Epithelial cell of proximal tubule (primary cell): ENCODE measurements around the gene SLC36A2. TPM values are rescaled to one million over a fixed set of nuclear protein-coding genes. Genes with fewer than 3 reads are reported as not detected.

Source experiments
- DNase-seq: peaks from one replicate; pipeline ENCODE4 v3.0.0-alpha.2; 2011; ENCODE audit warnings: low read depth
- H3K4me3 ChIP-seq: 2 replicates; pipeline ENCODE4 v1.5.1; 2011; ENCODE audit warnings: low read depth, mild to moderate bottlenecking, low read length
- total RNA-seq: library from RNA; depleted of rRNA; stranded (reverse); fragments of >200 nt; gene quantifications from 2 replicates; pipeline ENCODE4 v1.2.3, GENCODE V29; 2015
- TF ChIP-seq, protein P1 (sequence below): conservative IDR thresholded peaks from 2 replicates; pipeline ENCODE4 v1.5.1; 2012; ENCODE audit warnings: low read depth, mild to moderate bottlenecking, low read length

Gene SLC36A2
- total RNA-seq, 1 donor from 2014 or later = not detected

DNA sequence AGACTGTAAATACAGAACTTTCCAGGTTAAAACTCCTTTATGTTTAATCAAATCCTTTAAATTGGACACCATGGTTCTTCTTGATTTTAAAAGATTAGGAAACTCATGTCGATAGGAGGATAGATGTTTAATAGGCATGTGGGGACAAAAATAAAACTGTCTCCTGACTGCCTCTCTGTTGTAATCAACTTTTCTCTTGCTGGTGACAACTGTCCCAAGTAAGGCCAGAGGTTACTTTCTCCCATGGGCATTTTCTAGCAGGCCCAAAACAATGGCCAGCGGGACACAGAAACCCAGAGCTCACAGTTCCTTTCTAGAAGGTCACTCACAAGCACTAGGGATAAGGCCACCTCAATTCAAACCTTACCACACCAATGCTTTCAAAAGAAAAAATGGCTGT lies 14.5 kb downstream of the SLC36A2 start:
- TF ChIP-seq, protein P1, sequence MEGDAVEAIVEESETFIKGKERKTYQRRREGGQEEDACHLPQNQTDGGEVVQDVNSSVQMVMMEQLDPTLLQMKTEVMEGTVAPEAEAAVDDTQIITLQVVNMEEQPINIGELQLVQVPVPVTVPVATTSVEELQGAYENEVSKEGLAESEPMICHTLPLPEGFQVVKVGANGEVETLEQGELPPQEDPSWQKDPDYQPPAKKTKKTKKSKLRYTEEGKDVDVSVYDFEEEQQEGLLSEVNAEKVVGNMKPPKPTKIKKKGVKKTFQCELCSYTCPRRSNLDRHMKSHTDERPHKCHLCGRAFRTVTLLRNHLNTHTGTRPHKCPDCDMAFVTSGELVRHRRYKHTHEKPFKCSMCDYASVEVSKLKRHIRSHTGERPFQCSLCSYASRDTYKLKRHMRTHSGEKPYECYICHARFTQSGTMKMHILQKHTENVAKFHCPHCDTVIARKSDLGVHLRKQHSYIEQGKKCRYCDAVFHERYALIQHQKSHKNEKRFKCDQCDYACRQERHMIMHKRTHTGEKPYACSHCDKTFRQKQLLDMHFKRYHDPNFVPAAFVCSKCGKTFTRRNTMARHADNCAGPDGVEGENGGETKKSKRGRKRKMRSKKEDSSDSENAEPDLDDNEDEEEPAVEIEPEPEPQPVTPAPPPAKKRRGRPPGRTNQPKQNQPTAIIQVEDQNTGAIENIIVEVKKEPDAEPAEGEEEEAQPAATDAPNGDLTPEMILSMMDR = no peak
- no peak for DNase-seq

DNA sequence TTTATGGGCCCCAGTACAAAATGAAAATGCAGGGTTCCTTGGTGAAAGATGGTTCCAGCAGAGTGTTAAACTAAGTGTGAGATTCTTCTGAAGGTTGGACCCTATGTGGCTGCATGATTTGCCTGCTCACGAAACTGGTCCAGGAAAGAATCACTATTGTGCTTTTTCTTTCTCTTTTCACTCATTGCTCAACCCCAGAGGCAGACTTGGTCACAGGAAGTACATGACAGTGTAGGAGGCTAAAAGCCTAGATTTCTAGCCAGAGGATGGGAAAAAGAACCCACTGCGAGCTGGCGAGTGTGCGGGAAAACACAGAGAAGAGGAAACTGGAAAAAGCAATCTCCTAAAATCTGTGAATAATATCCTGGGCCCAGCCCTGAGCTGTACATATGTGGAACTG lies 18.6 kb downstream of the SLC36A2 start:
- TF ChIP-seq, protein P1 = no peak
- no peak for DNase-seq
- no peak overlapping the region for H3K4me3 ChIP-seq

More for the DNA sequence above, 14.5 kb downstream of the SLC36A2 start:
- H3K4me3 ChIP-seq = no peak overlapping the region

DNA sequence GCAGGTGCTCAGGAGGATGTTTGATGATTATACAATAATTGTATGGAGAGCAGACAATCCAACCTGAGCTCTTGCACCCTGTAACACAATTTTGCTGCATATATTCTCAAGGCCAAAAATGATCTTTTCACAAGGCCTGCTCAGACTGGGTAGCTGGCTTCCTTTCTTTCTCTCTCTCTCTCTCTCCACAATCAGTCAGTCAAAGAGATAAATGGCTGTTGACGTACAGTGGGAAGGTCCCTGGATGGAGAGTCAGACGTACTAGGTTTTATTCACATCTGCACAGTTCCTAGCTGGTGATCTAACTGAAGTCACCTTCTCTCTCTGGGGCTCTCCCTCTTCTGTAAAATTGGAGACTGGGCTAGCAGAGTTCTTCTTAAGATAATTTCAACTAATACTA lies 19.8 kb downstream of the SLC36A2 start:
- TF ChIP-seq, protein P1 = no peak
- no peak overlapping the region for H3K4me3 ChIP-seq
- DNase-seq = no peak

DNA sequence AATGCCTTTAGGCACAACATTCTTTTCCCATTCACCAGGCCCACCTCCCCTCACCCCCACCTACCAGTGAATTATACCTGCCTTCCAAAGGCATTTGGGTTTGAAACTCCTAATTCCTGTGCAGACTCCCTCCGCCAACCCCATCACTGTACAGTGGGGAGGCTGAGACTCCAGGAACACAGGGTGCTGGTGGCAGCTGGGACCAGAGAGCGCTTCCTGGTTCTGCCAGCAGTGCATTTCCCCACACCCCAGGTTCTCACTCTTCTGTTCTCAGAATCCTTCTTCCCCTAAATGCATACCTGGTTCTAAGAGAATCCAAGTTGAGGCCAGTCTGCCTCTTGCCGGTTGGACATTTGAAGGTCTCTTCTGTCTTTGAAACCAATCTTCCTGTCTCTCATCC lies 21.1 kb downstream of the SLC36A2 start:
- no peak for DNase-seq
- TF ChIP-seq, protein P1 = no peak

DNA sequence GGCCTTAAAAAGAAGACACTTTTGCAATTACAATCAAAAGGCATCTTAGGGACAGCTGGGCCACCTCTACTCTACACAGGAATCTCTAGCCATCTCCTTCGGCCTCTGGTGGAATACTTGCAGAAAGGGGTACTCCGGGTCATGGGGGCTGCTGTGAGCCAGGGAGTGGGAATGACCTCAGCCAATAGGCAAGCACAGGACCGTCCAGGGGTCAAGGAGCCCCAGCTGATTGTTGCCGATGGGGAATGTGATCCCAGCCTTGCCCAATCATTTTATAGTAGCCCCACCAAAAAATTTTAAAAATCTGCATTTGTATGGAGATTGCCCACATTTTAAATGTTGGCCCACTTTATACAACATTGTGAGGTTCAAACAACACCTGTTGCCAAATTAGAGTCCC lies 26.9 kb downstream of the SLC36A2 start:
- DNase-seq = no peak
- no peak overlapping the region for H3K4me3 ChIP-seq
- TF ChIP-seq, protein P1 = no peak

More for the DNA sequence above, 21.1 kb downstream of the SLC36A2 start:
- no peak overlapping the region for H3K4me3 ChIP-seq

DNA sequence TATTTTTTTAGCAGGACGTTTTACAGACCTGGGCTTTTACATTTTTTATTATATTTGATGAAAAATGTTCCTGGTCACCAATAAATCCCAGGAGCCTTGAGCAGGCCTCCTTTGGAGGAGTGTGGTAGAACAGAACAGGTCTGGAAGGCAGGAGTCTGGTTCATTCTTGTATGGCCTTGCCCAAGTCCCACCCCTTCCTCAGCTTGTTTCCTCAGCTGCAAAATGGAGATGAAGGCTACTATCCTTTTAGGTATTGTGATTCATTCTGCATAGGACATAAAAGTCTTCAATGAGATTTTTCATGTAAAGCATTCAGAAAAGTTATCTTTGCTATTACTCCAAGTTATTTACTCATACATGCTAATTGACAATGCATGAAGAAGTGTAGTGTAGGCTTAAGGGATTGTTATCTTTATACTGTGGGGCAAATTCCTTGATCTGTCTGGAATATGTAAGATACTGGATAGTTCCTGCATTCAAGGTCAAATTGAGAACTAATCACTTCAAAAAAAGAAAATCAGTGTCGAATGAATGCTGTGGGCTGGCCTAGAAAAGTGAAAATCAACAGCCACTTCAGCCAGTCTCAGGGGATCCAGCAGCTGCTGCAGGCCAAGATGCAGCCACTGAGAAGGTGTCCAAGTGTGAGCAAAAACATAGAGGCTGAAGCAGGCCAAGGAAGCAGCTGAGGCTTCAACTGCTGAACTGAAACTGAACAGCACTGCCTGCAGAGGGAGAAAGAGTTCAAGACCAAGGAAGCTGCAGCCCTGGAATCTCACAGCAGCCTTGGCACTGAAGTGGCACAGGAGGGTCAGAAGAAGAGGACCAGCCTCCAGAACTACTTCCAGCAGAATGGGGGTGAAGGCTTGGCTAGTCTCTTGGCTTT lies 28.3 kb downstream of the SLC36A2 start:
- DNase-seq = no peak
- TF ChIP-seq, protein P1 = peak; percentile 59
- H3K4me3 ChIP-seq = no peak overlapping the region

DNA sequence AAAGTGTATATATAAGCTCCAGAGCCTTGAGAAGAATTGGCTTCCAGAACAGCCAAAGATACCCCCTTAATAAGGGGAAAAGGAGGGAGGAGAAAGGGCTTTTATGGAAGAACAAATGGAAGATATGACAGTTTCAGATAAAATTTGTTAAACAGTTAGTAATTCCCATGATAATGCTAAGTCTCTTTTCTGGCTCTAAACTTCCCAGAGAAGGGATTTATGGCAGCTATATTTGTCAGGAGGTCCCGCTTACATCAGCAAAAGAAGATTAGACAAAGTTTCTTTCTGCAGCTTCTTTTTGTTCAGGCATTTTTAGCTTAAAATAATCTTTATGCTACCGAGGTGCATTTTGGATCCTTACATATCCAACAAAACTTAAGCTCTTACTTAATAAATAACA lies 29.5 kb downstream of the SLC36A2 start:
- no peak for DNase-seq
- H3K4me3 ChIP-seq = no peak overlapping the region
- TF ChIP-seq, protein P1 = no peak
